ENCODE data around the gene TMEM117.

GRCh38 chr12:44100264-44100663, 264.4 kb downstream of the TMEM117 start:
- TF ChIP-seq REST (tag by site-specific recombination; IDR thresholded peaks at IDR 0.05): no peak
- no peak for TF ChIP-seq CTCF (tag by site-specific recombination; IDR thresholded peaks at IDR 0.05)
- no peak for TF ChIP-seq SALL2 (tag by site-specific recombination; IDR thresholded peaks at IDR 0.05; ENCODE audit: borderline replicate concordance)
- no peak for TF ChIP-seq KLF9 (tag by site-specific recombination; IDR thresholded peaks at IDR 0.05; ENCODE audit: low read depth)
- no peak for TF ChIP-seq ZNF626 (tag by site-specific recombination; IDR thresholded peaks at IDR 0.05)
- TF ChIP-seq ZNF174 (tag by site-specific recombination; IDR thresholded peaks at IDR 0.05): no peak
- no peak for TF ChIP-seq MYNN (tag by site-specific recombination; IDR thresholded peaks at IDR 0.05; ENCODE audit: borderline replicate concordance)
- no peak for TF ChIP-seq ZNF548 (tag by site-specific recombination; IDR thresholded peaks at IDR 0.05)
- no peak for TF ChIP-seq BCL11A (tag by site-specific recombination; IDR thresholded peaks at IDR 0.05; ENCODE audit: low read depth)
- no peak for TF ChIP-seq ZBTB11 (tag by site-specific recombination; conservative IDR thresholded peaks at IDR 0.05; ENCODE audit: low read depth)
- no peak for TF ChIP-seq ZNF561 (tag by site-specific recombination; IDR thresholded peaks at IDR 0.05; ENCODE audit: borderline replicate concordance)
- no peak for TF ChIP-seq TCF7L2 (IDR thresholded peaks at IDR 0.05; ENCODE audit: borderline replicate concordance, low read depth, low read length)
